WTC11 (cell line): Measurements from ENCODE around the gene FAM177B.

Experiments used
- NFATC4 ChIP-seq: fragments of 250-450 bp; sonication (Bioruptor Pico); IDR thresholded peaks from 2 replicates; pipeline ENCODE4 v1.9.0; 2021; ENCODE audit warnings: mild to moderate bottlenecking
- SP1 ChIP-seq: sonication (generic); formaldehyde crosslinking; conservative IDR thresholded peaks from 2 replicates; pipeline ENCODE4 v1.8.1; 2022; ENCODE audit warnings: missing genetic modification reagents
- ZNF138 ChIP-seq: sonication (generic); formaldehyde crosslinking; conservative IDR thresholded peaks from 2 replicates; pipeline ENCODE4 v1.8.1; 2022; ENCODE audit warnings: mild to moderate bottlenecking, moderate library complexity, missing genetic modification reagents
- ZNF396 ChIP-seq: fragments of 250-450 bp; sonication (Bioruptor Pico); IDR thresholded peaks from 2 replicates; pipeline ENCODE4 v1.8.0; 2021; ENCODE audit warnings: mild to moderate bottlenecking, moderate library complexity, borderline replicate concordance
- TF ChIP-seq, protein P1 (sequence below): fragments of 200-600 bp; IDR thresholded peaks from 2 replicates; pipeline ENCODE4 v1.8.0; 2022; ENCODE audit warnings: antibody characterized with exemption
- TF ChIP-seq, protein P2 (sequence below): sonication (generic); formaldehyde crosslinking; IDR thresholded peaks from 2 replicates; pipeline ENCODE4 v1.8.0; 2022; ENCODE audit warnings: mild to moderate bottlenecking, missing genetic modification reagents

DNA sequence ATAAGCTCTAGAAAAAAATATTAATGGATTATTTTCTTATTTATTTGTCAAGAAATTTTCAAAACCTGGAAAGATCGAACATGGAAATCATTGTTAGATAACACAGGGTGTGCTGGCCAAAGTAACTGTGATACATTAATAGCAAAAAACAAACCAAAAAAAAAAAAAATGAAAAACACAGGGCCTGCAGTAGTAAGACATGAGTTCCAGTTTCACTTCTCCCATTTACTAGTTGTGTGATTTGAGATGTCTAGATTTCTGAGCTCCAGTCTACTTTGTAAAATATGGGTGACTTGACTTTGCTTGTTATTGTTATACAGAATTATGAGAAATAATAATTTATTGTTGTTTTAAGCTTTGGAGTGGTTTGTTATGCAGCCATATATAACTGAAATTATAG, 13.6 kb downstream of the FAM177B start:
- TF ChIP-seq NFATC4 = no peak
- TF ChIP-seq SP1 (CRISPR knock-in tag) = no peak
- TF ChIP-seq, protein P1, sequence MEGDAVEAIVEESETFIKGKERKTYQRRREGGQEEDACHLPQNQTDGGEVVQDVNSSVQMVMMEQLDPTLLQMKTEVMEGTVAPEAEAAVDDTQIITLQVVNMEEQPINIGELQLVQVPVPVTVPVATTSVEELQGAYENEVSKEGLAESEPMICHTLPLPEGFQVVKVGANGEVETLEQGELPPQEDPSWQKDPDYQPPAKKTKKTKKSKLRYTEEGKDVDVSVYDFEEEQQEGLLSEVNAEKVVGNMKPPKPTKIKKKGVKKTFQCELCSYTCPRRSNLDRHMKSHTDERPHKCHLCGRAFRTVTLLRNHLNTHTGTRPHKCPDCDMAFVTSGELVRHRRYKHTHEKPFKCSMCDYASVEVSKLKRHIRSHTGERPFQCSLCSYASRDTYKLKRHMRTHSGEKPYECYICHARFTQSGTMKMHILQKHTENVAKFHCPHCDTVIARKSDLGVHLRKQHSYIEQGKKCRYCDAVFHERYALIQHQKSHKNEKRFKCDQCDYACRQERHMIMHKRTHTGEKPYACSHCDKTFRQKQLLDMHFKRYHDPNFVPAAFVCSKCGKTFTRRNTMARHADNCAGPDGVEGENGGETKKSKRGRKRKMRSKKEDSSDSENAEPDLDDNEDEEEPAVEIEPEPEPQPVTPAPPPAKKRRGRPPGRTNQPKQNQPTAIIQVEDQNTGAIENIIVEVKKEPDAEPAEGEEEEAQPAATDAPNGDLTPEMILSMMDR = no peak
- TF ChIP-seq, protein P2, sequence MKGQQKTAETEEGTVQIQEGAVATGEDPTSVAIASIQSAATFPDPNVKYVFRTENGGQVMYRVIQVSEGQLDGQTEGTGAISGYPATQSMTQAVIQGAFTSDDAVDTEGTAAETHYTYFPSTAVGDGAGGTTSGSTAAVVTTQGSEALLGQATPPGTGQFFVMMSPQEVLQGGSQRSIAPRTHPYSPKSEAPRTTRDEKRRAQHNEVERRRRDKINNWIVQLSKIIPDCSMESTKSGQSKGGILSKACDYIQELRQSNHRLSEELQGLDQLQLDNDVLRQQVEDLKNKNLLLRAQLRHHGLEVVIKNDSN = no peak
- no peak for TF ChIP-seq ZNF138 (CRISPR knock-in tag)
- TF ChIP-seq ZNF396 (CRISPR knock-in tag) = no peak
